ENCODE results near the gene FAR1. TPM values are rescaled to one million over a fixed set of nuclear protein-coding genes. Genes with fewer than 3 reads are reported as not detected.

FAR1 gene
- total RNA-seq, 1 donor from 2014 or later: 58.8 TPM

DNA sequence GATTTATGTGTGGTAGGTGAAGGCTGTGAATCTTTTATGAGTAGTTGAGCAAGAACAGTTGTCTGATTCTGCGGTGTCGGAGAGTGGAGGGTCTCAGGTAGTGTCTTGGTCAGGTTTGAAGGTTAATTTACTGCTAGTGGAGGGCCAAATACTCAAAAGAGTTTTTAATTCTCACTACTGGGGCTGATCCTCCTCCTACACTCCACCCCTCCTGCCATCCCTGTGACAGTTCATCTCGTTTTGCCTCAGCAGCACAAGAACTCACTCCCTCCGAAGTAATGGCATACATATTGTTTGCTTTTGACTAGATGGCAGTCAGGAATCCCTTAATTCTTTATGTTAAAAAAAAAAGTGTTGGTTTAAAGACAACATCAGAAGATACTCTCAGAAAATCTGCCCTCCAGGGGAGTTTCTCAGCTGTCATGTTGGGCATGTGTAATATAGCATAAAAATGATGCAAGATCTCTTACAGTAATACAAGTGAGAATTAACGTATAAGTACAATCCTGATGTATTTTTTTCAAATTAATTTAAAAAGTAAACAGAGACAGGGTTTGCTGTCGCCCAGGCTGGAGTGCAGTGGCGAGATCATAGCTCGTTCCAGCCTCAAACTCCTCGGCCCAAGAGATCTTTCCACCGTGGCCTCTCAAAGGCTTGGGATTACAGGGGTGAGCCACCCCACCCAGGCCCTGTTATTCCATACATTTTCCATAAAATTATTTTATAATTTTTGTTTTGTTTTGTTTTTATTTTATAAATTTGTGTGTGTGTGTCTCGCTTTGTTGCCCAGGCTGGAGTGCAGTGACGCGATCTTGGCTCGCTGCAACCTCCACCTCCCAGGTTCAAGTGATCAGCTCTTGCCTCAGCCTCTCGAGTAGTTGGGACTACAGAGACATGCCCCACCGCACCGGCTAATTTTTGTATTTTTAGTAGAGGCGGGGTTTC is 1.3 kb downstream of the FAR1 start:
- DNase-seq (ENCODE audit: low spot score): no peak

DNA sequence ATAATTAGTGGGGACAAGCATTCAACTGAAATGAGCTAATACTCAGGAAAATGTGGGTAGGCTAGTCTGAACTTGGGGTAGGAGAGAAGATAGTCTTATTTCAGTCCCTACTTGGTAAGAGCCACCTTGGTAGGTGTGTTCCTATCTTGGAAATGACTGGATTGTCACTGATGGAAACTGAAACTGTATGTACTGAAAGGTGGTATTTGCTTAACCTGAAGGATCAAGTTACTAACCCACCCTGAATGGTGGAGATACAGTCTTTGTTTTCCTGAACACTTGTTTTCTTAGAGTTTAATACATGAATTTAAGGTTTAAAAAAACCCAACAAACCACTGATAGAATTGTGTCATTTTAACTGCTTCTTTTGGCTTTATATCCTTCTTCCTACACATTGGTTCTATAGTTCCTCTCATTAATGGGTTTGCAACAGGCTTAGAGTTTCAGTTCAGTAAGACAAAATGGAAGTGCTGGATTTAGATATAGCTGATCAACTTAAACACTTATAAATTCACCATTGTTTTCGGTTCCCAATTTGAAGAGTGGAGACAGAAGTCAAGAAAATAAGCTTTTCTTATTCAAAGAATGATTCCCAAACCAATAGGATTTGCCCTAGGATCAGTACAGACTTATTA is 4.2 kb downstream of the FAR1 start:
- DNase-seq (ENCODE audit: low spot score): no peak

DNA sequence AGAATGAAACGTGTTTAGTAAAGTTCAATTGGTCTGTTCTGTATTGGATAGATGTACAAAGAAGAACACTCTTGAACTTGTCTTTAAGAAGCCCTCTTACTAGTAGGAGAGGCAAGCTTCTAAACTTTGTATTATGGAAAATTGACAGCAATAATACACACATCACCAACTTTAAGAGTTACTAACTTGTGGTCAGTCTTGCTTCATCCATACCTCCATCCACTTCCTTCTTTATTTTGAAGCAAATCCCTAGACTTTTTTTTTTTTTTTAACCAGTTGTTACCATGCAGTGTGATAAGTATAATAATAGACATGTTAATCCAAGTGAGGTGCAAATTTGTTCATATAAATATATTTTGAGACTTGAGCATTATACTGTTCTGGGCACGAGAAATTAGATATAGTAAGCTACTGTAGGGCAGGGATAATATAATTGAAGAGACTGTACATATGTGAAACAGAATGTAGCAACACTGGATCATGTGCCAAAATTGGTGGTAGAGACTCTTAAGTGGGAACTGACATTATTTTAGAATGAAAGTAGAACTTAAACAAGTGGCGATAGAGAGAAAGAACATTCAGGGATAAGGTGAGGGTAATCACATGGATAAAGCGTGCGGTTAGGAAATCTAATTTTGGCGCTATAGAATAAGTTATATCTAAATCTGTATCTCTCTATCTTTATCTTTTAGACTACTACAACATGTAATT is 6.5 kb downstream of the FAR1 start:
- no peak for DNase-seq (ENCODE audit: low spot score)

DNA sequence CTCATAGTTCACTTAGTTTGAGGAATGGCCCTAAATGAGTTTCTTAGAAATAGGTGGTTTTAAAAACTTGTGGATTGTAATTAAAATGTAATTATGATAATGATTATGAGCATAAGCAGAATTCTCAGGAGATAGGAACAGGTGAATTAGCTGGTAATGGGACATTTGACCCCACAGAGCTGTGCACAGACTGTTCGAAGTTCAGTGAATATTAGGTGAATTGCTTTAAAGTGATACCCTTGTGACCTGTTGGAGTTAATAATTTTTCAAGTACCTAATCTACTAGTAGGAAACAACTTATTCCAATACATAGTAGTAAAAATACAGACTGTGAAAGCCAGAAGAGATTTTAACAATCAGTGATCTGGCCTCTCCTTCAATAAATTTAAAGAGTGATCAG is 8.1 kb downstream of the FAR1 start:
- no peak for DNase-seq (ENCODE audit: low spot score)

DNA sequence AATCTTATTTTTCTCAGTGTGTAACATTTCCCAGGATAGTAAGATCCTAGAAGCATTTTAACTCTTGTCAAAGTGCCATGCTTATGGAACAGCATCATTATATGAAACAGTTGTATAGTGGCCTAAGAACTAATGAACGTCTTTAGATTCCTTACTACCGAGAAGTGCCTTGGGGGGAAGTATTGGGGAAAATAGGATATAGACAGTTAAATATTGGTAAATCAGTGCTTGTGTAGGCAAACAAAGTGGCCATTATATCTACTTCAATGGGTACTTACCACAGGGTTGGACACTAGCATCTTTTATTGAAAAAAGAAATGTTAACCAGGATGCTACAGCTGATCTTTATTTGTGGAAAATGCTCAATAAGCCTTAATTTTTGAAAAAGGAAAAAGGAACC is 11.3 kb downstream of the FAR1 start:
- DNase-seq (ENCODE audit: low spot score): no peak

DNA sequence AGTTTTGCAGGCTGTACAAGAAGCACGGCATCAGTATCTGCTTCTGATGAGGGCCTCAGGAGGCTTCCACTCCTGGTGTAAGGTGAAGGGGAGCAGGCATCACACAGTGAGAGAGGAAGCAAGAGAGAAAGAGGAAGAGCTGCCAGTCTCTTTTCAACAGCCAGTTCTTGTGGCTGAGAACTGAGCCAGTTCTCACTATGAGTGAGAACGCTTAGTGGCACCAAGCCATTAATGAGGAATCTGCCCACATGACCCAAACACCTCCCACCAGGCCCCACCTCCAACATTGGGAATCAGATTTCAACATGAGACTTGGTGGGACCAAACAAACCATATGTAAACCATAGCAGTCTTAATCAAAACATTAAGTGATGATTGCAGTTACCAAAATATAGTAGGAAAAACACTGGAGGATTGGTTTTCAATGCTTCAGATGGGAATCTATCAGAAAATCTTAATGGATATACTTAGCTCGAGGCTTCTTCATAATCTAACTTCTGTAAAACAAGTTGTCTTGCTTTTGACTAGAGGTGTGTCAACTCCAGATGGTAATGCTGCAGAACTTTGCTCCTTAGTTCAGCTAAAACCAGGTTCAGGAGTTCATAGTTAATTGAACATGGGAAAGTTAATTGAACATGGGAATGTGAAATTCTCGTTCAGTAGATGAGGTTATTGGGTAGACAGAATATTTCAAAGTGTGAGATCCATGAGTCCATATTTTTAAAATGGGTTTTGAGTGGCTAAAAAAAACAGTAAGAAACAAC is 12.2 kb downstream of the FAR1 start:
- no peak for DNase-seq (ENCODE audit: low spot score)

DNA sequence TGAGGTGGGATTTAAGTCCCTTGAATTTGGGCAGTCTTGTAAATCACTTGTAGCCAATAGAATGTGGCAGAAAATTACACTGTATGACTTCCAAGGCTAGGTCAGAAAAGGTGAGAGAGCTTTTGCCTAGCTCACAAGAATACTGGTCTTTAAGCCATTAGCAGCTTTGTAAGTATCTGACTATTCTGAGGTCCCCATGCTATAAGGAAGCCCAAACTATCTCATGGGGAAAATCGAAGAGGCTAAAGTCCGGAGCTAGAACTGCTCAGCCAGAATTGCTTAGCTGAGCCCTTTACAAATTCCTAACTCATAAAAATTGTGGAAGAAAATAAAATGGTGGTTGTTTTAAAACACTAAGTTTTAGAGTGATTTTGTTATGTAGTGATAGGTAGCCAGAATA is 13.0 kb downstream of the FAR1 start:
- no peak for DNase-seq (ENCODE audit: low spot score)

DNA sequence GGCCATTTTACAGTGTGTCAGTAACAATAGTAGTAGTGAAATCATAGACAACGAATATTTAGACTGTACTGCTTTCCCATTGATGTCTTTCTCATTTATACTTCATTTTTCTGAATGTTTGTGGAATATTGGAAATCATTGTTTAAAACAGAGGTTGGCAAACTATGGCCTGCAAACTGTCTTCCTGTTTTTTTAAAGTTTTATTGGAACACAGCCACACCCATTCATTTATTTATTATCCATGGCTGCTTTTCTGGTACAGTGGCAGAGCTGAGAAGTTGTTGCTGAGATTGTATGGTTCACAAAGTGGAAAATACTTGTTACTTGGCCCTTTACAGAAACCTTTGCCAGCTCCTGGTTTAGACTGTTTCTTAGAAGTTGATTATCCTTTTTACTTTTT is 13.7 kb downstream of the FAR1 start:
- DNase-seq (ENCODE audit: low spot score): no peak

DNA sequence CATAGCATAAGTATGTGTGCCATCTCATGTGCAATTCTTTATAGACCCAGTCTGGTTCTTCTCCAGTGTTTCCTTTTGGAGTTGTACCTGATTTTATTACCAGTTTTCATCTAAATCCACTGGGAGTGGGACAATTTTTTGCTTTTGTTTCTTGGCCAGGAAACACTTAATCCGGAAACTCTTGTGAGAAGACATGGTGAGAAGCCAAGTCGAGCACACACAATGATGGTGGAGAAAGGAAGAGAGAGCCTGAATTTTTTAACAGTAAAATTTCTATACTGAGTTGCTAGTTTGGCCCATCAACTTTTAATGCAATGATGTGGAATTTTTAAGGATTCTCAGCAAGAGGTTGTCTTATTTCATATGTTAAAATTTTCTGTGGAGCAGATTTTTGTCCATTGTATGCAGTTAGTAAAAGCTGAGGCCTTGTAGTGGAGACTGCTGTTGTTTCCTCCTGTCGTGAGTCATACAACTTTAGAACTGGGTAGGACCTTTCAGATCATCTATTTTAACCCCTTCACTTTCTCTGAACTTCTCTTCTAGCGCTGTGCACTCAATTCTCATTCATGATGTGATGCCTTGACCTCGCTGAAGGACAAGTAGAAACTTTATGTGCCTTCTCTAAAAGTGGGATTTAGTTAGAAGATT is 17.1 kb downstream of the FAR1 start:
- no peak for DNase-seq (ENCODE audit: low spot score)

DNA sequence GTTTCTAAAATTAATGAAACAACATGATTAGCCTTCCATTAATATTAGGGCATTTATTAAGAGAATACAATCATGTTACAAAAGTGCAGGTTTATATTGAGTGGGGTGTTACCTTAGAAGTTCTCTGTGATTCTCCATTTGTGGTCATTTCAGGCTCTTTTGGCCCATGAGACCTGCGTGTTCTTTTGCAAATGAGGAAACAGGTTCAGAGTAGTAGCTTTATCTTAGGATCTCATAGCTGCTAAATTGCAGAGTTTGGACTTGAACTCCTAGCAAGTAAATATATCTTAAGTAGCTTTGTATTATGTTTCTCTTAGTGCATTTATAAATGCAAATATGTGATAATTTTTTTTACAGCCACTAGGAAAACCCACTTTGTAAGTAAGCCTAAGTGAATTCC is 18.3 kb downstream of the FAR1 start:
- no peak for DNase-seq (ENCODE audit: low spot score)

DNA sequence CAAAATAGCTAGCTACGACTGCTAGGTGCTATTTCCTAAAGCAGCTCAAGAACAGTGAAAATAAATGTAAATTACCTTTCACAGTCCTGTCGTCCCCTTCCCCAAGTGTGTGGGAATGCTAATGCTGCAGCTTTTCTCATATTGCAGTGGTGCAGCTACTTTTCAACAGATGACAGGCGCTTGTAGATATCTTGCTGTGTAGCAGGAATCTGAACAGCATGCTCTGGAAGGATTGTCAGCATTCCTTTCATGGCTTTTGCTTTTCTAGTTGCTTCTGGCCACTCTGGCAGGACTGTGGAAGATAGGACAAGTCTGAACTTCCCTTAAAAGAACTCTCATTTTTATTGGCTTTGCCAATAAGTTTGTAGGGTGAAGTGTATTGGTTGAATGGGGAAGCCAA is 18.8 kb downstream of the FAR1 start:
- no peak for DNase-seq (ENCODE audit: low spot score)

DNA sequence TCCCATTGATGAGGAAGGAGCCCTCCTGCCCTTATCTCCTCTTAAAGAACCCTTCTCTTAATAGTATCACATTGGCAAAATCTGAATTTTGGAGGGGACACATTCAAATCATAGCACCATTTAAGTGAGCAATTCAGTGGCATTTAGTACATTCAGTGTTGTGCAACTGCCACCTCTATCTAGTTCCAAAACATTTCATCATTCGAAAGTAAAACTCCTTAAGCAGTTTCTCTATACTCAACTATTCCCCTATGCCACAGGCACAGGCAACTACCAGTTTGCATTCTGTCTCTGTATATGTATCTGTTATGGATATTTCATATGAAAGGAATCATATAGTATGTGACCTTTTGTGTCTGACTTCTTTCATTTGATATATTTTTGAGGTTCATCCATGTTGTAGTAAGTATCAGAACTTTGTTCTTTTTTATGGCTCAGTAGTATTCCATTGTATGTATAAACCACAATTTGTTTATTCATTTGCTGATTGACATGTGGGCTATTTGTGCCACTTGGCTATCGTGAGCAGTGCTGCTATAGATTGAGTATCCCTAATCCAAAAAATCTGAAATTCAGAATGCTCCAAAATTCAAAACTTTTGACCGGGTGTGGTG is 22.9 kb downstream of the FAR1 start:
- no peak for DNase-seq (ENCODE audit: low spot score)

DNA sequence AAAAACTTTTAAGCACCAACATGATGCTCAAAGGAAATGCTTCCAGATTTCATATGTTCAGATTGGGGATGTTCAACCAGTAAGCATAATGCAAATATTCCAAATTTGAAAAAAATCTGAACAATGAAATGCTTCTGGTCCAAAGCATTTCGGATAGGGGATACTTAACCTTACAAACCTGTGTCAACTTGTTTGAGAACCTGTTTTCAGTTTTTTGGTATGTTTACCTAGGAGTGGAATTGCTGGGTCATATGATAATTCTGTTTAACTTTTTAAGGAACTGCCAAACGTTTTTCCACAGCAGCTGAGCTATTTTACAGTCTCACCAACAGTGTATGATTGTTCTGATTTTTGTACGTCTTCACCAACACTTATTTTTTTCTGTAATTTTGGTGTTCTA is 23.7 kb downstream of the FAR1 start:
- no peak for DNase-seq (ENCODE audit: low spot score)

DNA sequence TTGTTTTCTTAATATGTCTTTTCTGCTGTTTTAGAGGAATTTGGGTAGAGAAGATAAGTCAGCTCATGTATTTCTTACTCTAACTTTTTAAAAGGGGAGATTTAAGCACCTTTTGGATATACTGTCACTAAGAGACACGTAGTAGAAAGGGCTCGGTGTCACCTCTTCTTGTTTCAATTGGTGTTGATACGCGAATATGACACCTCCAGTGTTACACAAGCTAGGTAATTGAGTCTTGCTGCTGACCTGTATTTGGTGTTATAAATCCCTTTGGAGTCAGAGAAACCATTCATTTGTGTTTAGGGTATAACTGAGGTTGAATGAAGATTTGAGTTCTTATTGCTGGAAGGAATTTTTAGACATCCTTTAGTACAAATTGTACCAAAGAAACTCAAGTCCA is 25.6 kb downstream of the FAR1 start:
- no peak for DNase-seq (ENCODE audit: low spot score)

DNA sequence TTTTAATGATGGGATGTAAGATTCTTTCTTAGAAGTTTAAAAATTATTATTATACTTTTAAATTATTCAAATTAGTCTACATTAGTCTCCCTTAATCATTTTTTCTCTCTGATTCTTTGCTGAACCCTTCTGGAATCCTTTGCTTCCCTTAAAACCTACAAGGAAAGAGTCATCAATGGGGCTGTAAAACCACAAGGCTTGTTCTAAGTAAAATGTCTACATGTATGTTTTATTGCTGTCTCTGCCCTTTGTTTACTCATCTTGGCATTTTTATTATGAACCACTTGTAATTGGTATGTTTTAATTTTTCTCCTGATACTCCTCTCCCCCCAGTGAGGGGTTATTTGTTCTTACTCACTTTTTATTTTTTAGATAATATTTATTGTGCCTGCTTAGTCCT is 27.4 kb downstream of the FAR1 start:
- DNase-seq (ENCODE audit: low spot score): no peak

DNA sequence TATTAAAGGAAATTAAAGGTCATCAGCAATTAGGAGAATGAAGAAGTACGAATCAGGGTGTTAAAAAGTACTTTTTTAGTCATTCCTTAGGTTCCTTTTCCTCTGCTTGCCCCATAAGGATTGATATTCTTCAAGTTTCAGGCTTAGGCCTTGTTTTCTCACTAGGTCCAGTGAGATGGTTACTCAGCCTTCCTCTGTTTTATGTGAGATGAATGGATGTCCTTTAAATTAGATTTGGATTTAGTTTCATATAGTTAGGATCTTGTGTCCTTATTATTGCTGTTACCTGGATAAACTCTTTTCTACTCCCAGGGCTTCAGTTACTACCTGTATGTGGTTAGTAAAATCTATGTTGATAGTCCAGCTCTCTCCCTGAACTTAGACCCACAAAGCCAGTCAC is 29.2 kb downstream of the FAR1 start:
- DNase-seq (ENCODE audit: low spot score): no peak

DNA sequence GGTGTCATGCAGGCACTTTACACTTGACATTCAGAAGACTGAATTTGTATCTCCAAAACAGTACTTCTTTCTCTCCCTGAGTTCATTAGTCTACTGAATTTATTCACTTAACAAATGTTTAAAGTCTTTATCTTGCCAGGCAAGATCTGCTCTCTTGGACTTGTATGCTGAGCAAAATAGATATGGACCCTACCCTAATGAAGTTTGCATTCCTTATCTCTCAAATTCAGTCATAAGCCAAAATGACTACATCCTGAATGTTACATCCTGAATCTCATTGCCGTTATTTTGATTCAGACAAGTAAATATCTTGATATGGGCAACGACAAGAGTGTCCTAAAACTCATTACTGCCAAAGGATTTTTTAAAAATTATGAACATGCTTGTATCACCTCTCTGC is 29.7 kb downstream of the FAR1 start:
- DNase-seq (ENCODE audit: low spot score): no peak

DNA sequence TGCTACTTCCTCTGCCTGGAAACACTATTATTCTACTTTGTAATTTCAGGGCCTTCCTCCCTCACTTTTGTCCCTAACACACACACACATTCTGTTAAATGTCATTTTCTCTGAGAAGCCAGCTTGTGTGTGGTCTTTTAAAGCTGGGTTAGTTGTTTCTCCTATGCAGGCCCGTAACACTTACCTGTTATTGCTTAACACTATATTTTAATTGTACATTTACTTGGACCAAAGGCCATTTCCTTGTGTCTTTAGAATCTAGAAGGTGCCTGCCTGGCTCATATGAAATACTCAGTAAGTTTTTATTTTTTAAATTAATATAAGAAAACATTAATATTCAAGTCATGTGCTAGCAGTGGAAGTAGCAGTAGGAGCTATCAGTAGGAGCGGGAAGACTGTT is 30.6 kb downstream of the FAR1 start:
- DNase-seq (ENCODE audit: low spot score): no peak

DNA sequence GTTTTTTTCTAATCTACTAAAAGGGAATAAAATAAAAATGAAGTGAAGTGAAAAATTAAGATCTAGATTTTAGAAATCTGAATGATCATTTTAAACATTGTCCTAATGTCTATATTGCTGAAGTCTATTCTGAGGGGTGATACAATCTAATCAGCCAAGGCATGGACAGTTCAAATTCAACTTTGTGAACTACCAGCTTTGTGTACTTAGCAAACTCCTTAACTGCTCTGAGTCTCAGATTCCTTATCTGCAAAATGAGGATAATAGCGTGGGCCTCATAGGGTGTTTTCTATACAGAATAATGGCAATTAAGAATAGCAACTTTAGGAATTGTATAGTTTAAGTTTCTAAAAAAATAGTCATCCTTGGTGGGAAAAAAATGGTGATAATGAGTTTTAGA is 31.4 kb downstream of the FAR1 start:
- no peak for DNase-seq (ENCODE audit: low spot score)

DNA sequence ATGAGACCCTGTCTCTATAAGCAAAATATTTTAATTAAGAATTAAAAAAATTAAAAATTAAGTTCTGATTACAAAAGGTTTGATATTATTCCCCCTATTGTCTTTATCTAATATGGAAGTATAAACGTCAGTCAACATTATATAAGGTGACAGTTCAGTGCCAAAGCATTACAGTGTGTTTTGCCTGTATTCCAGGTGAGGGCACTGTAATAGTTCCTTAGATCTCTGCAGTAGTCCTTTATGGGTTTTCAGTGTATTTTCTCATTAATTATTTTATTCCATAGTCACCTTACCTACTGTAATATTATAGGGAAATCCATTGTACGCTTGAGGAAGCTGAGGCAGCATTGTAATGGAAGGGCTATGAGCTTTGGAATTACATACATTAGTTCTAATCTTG is 33.0 kb downstream of the FAR1 start:
- no peak for DNase-seq (ENCODE audit: low spot score)

DNA sequence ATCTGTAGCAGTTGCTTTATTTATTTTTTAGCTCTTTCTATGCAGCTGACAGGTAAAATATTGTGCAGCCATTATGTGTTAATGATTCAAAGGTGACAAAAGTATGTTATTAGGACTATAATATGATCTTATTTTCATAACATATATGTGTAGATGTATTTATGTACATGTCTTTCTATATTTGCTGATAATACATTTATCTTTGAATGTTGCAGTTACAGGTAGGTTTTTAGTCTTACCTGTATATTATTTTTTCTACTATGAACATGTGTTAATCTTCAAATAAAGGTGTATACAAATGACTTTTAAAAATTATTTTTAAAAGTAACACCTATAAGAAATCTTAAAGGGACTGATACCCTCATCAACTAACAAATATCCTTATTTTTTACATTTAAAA is 33.6 kb downstream of the FAR1 start:
- DNase-seq (ENCODE audit: low spot score): no peak

All from mesenteric fat pad (tissue), 1 donor.